NAMALWA (cell line): Measurements from ENCODE around the gene SUPT16H.
"Not testable (repeated sequence)": the region's sequence is repeated elsewhere in the genome, so short reads cannot be mapped to it uniquely, and the experiment has no call there.

Source experiments
- DNase-seq: peaks from one replicate; pipeline ENCODE4 v3.0.0-alpha.2; 2015; ENCODE audit warnings: low spot score

SUPT16H gene

DNA sequence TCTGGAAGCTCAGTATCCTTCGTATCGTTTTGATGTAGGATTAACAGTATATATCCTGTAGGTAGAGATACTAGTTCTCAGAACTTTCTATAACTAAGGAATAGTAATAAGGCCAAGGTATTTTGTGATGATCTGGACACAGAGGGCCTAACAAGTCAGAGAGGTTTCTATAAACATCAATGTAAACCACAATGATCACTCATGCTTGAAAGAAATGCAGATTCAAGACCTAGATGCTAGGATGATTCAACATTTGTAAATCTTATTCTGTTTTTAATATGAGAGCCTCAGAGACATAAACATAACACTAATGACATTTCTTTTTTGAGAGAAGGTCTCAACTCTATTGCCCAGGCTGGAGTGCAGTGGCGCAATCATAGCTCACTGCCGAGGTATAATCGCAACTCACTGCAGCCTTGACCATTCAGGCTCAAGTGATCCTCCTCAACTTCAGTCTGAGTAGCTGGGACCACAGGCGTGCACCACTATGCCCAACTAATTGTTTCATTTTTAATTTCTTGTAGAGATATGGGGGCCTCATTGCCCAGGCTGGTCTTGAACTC, 16.2 kb downstream of the SUPT16H start:
- no peak for DNase-seq

- no peak for DNase-seq
Measured at GRCh38 chr14:21356511-21356910, 27.3 kb downstream of the SUPT16H start.

DNA sequence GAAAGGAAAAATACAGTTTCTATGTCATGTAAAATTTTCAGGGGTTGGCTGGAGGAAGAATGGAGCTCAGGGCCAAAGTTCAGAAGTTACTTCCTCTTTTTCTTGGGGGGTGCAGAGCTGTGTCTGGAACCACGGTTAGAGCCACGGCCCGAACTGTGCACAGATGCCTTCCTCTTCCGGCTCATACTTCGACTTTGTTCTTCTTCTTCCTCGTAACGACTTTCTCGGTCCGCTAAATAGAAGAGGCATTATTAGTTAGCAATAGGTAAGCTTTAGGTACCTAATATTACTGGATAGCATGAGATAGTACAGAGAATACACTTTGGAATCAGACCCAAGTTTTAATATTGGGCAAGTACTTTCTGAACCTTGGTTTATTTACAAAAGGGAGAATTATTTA, 31.2 kb downstream of the SUPT16H start:
- DNase-seq: peak; percentile 23

DNA sequence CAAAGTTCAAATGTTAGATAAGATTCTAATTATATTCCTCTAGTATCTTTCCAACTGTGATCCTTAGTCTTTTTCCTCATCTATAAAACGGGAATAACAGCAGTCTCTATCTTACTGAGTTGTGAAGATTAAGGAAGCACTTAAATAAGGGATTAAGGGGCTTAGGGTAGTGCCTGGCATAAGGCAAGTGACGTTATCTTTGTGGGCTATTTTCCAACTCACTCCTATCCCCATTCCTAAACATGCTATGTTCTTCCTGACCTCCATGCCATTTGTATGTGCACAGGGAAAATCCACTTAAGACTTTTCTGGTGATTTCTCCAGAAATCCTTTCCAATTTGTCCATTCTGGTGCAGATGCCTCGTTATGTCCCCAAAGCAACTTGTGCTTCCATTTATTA, 33.3 kb downstream of the SUPT16H start:
- no peak for DNase-seq

GRCh38 chr14:21347201-21347600, 36.6 kb downstream of the SUPT16H start:
- DNase-seq: no peak

DNA sequence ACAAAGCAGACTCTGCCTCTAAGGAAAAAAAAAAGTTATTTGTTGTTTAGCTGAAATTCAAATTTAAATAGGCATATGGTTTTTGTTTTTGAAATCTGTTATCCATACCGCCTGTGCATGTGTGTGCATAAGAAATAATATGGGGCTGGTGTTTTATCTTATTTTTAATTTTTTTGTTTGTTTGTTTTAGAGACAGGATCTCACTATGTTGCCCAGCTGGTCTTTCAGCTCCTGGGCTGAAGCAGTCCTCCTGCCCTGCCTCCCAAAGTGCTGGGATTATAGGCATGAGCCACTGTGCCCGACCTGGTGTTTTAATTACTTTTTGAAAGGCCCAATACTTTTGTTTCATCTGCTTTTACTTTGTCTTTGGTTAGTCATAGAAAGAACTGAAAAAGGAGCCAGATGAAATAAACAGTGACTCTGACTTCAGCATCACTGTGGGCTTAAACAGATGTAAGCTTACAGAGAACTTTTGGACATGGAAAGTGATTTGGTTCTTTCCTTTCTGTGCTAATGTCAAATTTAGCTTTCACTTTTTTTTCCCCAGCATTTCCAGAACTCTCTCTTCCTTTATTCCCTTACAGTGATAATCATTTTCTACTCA, 37.2 kb downstream of the SUPT16H start:
- no peak for DNase-seq

- DNase-seq: no peak
Measured at GRCh38 chr14:21343035-21343794, 40.6 kb downstream of the SUPT16H start.

DNA sequence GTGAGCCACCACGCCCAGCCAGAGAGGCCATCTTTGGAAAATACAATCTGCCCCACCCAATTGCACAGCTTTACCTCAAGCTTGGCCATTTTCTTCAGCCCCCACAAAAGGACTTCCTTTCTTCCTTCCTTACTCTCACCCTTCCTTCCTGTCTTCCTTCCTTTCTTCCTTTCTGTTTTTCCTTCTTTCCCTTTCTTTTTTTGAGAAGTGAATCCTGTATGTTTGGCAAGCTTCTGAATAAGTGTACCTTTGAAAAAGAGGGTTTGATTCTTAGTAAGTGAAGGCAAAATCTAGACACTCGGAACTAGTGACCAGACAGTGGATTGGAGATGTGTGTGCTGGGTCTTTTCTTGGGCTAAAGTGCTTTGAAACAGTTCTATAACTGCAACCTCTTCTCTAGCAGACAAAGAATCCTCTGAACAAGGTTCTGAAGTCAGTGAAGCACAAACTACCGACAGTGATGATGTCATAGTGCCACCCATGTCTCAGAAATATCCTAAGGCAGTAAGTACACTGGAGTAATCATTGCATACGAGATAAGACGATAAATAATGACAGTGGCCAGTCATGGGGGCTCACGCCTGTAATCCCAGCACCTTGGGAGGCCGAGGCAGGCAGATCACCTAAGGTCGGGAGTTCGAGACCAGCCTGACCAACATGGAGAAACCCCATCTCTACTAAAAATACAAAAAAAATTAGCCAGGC, 49.5 kb downstream of the SUPT16H start:
- no peak for DNase-seq

- DNase-seq: no peak
Measured at GRCh38 chr14:21332950-21333349, 50.9 kb downstream of the SUPT16H start.

- no peak for DNase-seq
Measured at GRCh38 chr14:21326972-21327371, 56.8 kb downstream of the SUPT16H start.

DNA sequence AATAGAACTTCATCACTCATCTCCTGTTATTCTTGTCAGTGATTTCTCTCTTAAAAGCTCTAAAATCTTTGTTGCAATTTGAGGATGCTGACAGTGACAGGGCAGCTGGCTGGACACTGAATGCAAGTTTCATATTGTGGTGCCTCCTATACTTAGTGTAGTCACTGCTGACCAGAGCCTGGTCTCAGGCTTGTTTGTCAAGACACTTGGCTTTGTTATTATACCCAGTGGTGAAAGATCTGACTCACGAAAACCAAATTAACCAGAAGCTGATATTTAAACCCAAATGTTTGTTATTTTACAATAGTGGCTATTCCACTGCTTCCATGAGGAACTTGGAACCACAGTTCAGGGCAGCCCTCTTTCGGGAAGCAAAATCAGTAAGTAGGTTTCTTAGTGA, 61.1 kb downstream of the SUPT16H start:
- no peak for DNase-seq

- DNase-seq: no peak
Measured at GRCh38 chr14:21320913-21321312, 62.9 kb downstream of the SUPT16H start.

GRCh38 chr14:21317398-21317797, 66.4 kb downstream of the SUPT16H start:
- peak; percentile 43 for DNase-seq

- DNase-seq: no peak
Measured at GRCh38 chr14:21313512-21313911, 70.3 kb downstream of the SUPT16H start.

GRCh38 chr14:21311614-21312013, 72.2 kb downstream of the SUPT16H start:
- DNase-seq: no peak

DNA sequence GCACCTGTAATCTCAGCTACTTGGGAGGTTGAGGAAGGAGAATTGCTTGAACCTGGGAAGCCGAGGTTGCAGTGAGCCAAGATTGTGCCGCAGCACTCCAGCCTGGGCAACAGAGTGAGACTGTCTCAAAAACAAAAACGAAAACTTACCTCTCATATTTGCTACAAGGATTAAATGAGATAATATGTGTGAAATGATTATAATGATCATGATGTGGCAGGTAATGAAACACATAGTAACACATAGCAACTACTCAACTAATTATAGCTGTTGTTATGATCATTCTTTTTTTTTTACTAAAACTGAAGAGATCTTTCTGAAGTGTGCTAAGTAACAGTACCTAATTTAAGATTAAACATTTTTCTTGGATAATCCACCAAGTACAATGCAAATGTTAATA, 73.9 kb downstream of the SUPT16H start:
- no peak for DNase-seq

GRCh38 chr14:21309238-21309636, 74.6 kb downstream of the SUPT16H start:
- DNase-seq: no peak

GRCh38 chr14:21308479-21309237, 75.2 kb downstream of the SUPT16H start:
- DNase-seq: peak; percentile 99

DNA sequence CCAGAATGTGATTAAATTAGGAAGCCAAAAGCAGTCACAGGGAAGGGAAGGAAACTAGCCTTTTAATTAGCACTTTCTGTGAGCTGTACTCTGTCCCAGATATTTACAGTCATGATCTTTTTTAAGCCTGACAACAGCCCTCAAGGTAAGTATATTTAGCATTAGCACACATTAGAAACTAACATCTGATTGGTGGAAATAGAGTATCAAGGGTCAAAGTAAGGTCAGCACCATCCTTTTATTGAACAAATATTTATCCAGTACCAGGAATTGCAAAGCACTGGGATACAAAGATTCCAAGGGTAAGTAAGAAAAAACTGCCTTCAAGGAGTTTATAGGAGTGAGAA, 75.7 kb downstream of the SUPT16H start:
- no peak for DNase-seq

DNA sequence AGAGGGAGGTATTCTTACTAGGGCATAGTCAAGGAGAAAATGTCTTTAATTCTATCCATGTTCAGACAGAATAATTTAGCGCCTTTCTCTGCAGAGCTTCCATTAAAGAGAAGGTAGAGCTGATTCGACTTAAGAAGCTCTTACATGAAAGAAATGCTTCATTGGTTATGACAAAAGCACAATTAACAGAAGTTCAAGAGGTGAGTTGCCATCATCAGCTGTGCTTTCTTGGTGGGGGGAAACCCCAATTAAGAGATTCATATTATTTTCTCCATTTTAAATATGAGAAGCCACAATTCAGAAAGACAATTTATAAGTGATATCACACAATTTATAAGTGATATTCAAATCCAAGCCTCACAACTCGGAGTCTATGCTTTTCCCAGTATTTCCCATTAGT, 76.2 kb downstream of the SUPT16H start:
- DNase-seq: peak; percentile 46

DNA sequence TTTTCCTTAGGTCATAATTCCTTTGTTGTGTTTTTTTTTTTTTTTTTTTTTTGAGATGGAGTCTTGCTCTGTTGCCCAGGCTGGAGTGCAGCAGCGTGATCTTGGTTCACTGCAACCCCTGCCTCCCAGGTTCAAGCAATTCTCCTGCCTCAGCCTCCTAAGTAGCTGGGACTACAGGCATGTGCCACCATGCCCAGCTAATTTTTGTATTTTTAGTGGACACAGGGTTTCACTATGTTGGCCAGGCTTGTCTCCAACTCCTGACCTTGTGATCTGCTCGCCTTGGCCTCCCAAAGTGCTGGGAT, 81.0 kb downstream of the SUPT16H start:
- not testable (repeated sequence) for DNase-seq

DNA sequence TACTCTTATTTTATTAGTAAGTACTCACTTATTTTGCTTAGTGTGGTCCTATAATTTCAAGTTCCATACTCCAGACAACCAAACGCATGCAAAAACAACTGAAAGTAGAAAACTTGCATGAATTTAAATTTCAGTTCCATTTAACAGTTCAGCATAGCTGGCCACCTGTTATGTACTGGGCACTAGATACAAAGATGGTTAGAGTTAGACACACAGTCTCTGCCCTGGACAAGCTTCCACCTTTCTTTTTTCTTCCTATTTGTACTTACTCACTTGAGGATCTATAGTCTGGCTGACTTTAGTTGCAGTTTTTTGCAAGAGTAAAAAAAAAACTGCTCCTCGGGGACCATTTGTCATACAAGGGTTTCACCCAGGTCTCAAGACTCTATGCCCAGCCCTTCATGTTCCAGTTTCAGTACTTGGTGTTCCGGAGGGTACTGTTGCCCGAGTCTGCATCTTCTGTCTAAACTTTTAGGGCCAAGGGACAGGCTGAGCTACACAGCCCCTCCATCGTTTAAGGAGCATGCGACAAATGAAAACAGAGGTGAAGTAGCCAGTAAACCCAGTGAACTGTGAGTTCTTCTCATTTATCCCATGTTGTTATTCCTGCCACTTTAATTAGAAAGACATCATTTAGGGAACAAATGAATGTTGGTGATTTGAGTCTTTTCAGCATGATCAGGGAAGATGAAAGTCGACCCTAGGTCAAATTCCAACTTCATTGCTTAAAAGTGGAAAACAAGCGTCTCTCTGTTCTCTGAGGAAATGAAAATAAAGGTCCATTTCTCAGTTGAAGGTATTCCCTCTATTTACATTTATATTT, 81.6 kb downstream of the SUPT16H start:
- no peak for DNase-seq
